Measurements from ENCODE around the gene GLO1. TPM values are rescaled to one million over a fixed set of nuclear protein-coding genes. Genes with fewer than 3 reads are reported as not detected.

The GLO1 gene
- total RNA-seq, 1 donor from 2014 or later = 51.6 TPM

DNA sequence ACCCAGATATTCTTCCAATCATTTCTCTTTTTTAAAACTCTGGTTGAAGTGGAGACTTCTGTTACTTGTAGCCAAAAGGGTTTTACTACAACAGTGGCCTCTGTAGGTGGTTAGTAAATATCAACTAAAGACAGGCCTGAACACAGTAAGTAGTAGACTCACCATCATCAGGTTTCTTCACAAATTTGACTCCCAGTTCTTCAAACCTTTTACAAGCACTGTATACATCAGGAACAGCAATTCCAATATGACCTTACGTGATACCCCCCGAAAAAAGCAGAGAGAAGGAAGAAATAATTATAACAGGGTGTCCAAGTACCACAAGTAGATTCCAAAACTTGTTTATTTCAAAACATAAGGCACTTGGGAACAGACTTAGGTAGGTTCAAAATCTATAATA is 21.1 kb downstream of the GLO1 start:
- no peak for DNase-seq
- Mint-ChIP-seq H3K27me3 (ENCODE audit: unreplicated experiment) (no peaks in the 10 kb centered on the region), H3K4me1 (ENCODE audit: low read depth, unreplicated experiment) (peaks cover 5% of the 10 kb centered on the region), H3K9me3 (ENCODE audit: unreplicated experiment) (no peaks in the 10 kb centered on the region), H3K27ac (ENCODE audit: unreplicated experiment) (no peak overlapping the region), H3K4me3 (ENCODE audit: unreplicated experiment) (no peak overlapping the region), H3K36me3 (ENCODE audit: unreplicated experiment) (no peaks in the 10 kb centered on the region)
- TF ChIP-seq, protein P1, sequence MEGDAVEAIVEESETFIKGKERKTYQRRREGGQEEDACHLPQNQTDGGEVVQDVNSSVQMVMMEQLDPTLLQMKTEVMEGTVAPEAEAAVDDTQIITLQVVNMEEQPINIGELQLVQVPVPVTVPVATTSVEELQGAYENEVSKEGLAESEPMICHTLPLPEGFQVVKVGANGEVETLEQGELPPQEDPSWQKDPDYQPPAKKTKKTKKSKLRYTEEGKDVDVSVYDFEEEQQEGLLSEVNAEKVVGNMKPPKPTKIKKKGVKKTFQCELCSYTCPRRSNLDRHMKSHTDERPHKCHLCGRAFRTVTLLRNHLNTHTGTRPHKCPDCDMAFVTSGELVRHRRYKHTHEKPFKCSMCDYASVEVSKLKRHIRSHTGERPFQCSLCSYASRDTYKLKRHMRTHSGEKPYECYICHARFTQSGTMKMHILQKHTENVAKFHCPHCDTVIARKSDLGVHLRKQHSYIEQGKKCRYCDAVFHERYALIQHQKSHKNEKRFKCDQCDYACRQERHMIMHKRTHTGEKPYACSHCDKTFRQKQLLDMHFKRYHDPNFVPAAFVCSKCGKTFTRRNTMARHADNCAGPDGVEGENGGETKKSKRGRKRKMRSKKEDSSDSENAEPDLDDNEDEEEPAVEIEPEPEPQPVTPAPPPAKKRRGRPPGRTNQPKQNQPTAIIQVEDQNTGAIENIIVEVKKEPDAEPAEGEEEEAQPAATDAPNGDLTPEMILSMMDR (IDR thresholded peaks at IDR 0.05; ENCODE audit: partially characterized antibody, unreplicated experiment) = no peak

DNA sequence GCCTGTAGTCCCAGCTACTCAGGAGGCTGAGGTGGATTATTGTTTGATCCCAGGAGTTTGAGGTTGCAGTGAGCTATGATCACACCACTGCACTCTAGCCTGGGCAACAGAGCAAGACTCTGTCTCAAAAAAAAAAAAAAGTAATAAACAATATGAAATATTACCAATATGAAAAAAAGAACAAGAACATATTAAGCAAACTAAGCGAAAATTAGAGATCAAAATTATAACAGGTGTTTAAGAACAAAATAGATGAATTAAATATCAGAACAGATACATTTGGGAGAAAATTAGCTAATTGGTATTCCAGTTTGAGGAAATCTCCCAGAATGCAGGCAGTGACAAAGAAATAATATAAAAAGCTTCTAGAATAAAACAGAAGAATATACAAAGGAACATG is 23.3 kb downstream of the GLO1 start:
- Mint-ChIP-seq H3K4me1 (ENCODE audit: low read depth, unreplicated experiment) (peaks cover 1% of the 10 kb centered on the region), H3K27ac (ENCODE audit: unreplicated experiment) (no peak overlapping the region), H3K36me3 (ENCODE audit: unreplicated experiment) (no peaks in the 10 kb centered on the region), H3K9me3 (ENCODE audit: unreplicated experiment) (no peaks in the 10 kb centered on the region), H3K27me3 (ENCODE audit: unreplicated experiment) (no peaks in the 10 kb centered on the region), H3K4me3 (ENCODE audit: unreplicated experiment) (no peak overlapping the region)
- no peak for DNase-seq
- TF ChIP-seq, protein P1 (IDR thresholded peaks at IDR 0.05; ENCODE audit: partially characterized antibody, unreplicated experiment) = no peak

DNA sequence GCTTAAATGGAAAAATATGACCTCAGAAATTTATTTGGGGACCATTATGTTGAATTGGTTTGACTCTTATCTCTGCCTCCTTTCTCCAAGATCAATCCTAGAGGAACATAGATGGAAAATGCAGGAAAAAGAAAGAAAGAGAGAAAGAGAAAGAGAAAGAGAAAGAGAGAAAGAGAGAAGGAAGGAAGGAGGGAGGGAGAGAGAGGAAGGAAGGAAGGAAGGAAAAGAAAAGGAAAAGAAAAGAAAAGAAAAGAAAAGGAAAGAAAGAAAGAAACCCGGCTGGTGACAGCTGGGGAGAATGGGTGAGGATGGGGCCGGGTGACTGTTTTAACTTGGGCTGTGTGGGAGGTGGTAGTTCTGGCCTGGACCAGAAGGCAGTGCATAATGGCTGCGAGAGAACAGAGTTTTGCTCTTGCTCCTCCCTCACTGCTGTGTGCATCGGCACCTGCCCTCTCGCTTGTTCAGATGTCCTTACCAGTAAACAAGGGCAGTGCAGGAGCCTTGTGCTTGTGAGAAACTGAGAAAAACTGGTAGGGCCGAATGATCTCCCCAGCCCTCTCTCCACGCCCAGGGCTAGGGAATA is 24.7 kb downstream of the GLO1 start:
- DNase-seq = no peak
- Mint-ChIP-seq H3K27ac (ENCODE audit: unreplicated experiment) (no peak overlapping the region), H3K4me3 (ENCODE audit: unreplicated experiment) (no peak overlapping the region), H3K9me3 (ENCODE audit: unreplicated experiment) (no peaks in the 10 kb centered on the region), H3K27me3 (ENCODE audit: unreplicated experiment) (no peaks in the 10 kb centered on the region), H3K36me3 (ENCODE audit: unreplicated experiment) (no peaks in the 10 kb centered on the region), H3K4me1 (ENCODE audit: low read depth, unreplicated experiment) (peaks cover 3% of the 10 kb centered on the region)
- TF ChIP-seq, protein P1 (IDR thresholded peaks at IDR 0.05; ENCODE audit: partially characterized antibody, unreplicated experiment) = no peak

DNA sequence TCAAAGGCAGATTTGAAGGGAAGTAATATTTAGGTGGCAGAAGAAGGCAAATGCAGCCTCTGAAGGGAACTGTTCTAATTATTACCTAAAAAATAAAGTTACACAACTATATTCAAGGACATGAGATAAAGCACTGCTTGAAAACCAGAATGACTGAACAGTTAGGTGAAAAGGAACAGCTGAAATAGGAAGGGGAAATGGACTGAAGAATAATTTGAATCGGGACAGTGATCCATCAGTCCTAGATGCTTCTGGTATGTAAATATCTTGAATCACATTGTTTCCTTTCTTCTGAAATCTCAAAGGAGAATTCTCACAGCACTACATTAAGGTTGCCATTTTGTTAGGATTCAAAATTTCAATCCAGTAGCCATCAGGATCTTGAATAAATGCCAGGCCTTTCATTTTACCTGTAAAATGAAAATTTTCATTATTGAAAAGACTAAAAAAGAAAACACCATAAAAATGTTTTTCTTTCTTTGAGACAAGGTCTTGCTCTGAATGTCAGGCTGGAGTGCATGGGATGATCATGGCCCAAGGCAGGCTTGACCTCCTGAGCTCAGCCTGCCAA is 25.9 kb downstream of the GLO1 start:
- H3K9me3 Mint-ChIP-seq (ENCODE audit: unreplicated experiment) = no peaks in the 10 kb centered on the region
- H3K36me3 Mint-ChIP-seq (ENCODE audit: unreplicated experiment) = no peaks in the 10 kb centered on the region
- peaks cover 3% of the 10 kb centered on the region for H3K4me1 Mint-ChIP-seq (ENCODE audit: low read depth, unreplicated experiment)
- TF ChIP-seq, protein P1 (IDR thresholded peaks at IDR 0.05; ENCODE audit: partially characterized antibody, unreplicated experiment) = no peak
- H3K27me3 Mint-ChIP-seq (ENCODE audit: unreplicated experiment) = no peaks in the 10 kb centered on the region
- H3K27ac Mint-ChIP-seq (ENCODE audit: unreplicated experiment) = no peak overlapping the region
- no peak for DNase-seq
- H3K4me3 Mint-ChIP-seq (ENCODE audit: unreplicated experiment) = no peak overlapping the region

DNA sequence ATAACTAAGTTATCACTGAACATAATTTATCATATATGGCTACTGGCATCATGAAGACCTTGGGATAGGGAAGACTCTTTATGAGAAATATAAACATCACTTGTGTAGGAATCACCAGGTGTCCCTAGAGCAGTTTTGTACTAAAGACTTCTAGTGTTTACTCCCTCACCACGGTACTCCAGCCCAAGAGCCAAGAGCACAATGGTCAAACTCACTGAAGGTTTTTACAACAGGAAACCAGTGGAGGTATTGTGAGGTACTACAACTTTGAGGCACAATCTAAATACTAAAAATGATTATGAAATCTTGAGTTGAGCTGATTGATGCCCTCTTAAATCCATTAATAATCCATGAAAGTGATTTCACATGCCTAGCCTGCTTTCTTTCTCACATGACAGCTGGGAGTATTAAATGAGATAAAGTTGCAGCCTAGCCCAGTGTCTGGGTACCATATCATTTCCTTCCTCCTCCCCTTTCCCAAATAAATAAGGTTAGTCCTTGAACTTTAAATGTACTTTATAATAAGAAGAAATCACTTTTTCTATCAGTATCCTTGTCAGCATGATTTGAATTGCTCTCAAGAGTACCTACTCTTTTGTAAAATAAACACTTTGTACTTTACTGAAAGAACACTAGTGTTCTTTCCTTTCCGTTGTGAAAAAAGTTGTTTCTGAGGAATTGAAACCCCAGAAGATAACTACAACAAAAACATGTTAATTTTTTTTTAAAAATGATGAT is 26.5 kb downstream of the GLO1 start:
- DNase-seq = no peak
- no peaks in the 10 kb centered on the region for H3K36me3 Mint-ChIP-seq (ENCODE audit: unreplicated experiment)

More for the DNA sequence above, 26.5 kb downstream of the GLO1 start:
- Mint-ChIP-seq H3K27ac (ENCODE audit: unreplicated experiment) (no peak overlapping the region), H3K4me3 (ENCODE audit: unreplicated experiment) (no peak overlapping the region), H3K4me1 (ENCODE audit: low read depth, unreplicated experiment) (peaks cover 3% of the 10 kb centered on the region), H3K27me3 (ENCODE audit: unreplicated experiment) (no peaks in the 10 kb centered on the region), H3K9me3 (ENCODE audit: unreplicated experiment) (no peaks in the 10 kb centered on the region)
- TF ChIP-seq, protein P1 (IDR thresholded peaks at IDR 0.05; ENCODE audit: partially characterized antibody, unreplicated experiment) = no peak

Data from glutamatergic neuron (in vitro differentiated cells).